Measurements from ENCODE around the gene OGDHL.

DNA sequence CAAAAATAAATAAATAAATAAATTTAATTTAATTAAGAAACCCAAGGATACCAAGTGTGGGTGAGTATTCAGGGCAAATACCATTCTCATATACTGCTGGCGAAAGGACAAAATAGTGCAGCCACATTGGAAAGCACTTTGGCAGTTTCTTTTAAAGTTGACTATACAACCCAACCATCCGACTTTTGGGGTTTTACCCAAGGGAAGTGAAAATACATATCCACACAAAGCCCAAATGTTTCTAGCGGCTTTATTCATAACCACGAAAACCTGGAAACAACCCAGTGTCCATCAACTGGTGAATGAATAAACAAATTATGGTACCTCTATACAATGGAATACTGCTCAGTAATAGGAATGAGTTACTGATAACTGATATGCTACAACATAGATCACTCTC lies 36.2 kb upstream of the OGDHL start:
- TF ChIP-seq BHLHE40 (IDR thresholded peaks at IDR 0.05; ENCODE audit: borderline replicate concordance) (no peak), SUZ12 (IDR thresholded peaks at IDR 0.05) (no peak), HDGF (IDR thresholded peaks at IDR 0.05; ENCODE audit: borderline replicate concordance) (no peak), SP1 (IDR thresholded peaks at IDR 0.05) (no peak), LEF1 (IDR thresholded peaks at IDR 0.05; ENCODE audit: borderline replicate concordance) (no peak), FOXM1 (IDR thresholded peaks at IDR 0.05; ENCODE audit: borderline replicate concordance) (no peak), PKNOX1 (IDR thresholded peaks at IDR 0.05) (no peak), FOXA1 (IDR thresholded peaks at IDR 0.05) (no peak), FOXK2 (IDR thresholded peaks at IDR 0.05) (no peak), L3MBTL2 (conservative IDR thresholded peaks at IDR 0.05) (no peak)

Data from HEK293T (cell line).